ENCODE measurements around the gene TEX36.

DNA sequence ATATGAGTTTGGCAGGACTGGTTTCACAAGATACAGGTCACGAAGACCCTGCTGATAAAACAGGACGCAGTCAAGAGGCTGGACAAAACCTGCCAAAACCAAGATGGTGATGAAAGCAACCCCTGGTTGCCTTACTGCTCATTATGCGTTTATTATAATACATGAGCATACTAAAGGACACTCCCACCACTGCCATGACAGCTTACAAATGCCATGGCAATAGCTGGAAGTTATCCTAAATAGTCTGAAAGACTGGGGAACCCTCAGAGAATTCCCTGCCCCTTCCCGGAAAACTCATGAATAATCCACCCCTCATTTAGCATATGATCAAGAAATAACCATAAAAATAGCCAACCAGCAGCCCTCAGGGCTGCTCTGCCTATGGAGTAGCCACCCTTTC lies 73.1 kb downstream of the TEX36 start:
- TF ChIP-seq, protein P1, sequence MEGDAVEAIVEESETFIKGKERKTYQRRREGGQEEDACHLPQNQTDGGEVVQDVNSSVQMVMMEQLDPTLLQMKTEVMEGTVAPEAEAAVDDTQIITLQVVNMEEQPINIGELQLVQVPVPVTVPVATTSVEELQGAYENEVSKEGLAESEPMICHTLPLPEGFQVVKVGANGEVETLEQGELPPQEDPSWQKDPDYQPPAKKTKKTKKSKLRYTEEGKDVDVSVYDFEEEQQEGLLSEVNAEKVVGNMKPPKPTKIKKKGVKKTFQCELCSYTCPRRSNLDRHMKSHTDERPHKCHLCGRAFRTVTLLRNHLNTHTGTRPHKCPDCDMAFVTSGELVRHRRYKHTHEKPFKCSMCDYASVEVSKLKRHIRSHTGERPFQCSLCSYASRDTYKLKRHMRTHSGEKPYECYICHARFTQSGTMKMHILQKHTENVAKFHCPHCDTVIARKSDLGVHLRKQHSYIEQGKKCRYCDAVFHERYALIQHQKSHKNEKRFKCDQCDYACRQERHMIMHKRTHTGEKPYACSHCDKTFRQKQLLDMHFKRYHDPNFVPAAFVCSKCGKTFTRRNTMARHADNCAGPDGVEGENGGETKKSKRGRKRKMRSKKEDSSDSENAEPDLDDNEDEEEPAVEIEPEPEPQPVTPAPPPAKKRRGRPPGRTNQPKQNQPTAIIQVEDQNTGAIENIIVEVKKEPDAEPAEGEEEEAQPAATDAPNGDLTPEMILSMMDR (IDR thresholded peaks at IDR 0.05; ENCODE audit: low read depth, low read length) = no peak
- TF ChIP-seq POLR2A (IDR thresholded peaks at IDR 0.05; ENCODE audit: extremely low read depth, insufficient read length) (no peak), MYC (IDR thresholded peaks at IDR 0.05; ENCODE audit: low read depth, low read length) (no peak)
- TF ChIP-seq, protein P2, sequence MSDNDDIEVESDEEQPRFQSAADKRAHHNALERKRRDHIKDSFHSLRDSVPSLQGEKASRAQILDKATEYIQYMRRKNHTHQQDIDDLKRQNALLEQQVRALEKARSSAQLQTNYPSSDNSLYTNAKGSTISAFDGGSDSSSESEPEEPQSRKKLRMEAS (IDR thresholded peaks at IDR 0.05; ENCODE audit: low read depth, low read length) = no peak
